ENCODE measurements around the gene ZNF195.
"Not testable (repeated sequence)": the region's sequence is repeated elsewhere in the genome, so short reads cannot be mapped to it uniquely, and the experiment has no call there.

ZNF195 gene

DNA sequence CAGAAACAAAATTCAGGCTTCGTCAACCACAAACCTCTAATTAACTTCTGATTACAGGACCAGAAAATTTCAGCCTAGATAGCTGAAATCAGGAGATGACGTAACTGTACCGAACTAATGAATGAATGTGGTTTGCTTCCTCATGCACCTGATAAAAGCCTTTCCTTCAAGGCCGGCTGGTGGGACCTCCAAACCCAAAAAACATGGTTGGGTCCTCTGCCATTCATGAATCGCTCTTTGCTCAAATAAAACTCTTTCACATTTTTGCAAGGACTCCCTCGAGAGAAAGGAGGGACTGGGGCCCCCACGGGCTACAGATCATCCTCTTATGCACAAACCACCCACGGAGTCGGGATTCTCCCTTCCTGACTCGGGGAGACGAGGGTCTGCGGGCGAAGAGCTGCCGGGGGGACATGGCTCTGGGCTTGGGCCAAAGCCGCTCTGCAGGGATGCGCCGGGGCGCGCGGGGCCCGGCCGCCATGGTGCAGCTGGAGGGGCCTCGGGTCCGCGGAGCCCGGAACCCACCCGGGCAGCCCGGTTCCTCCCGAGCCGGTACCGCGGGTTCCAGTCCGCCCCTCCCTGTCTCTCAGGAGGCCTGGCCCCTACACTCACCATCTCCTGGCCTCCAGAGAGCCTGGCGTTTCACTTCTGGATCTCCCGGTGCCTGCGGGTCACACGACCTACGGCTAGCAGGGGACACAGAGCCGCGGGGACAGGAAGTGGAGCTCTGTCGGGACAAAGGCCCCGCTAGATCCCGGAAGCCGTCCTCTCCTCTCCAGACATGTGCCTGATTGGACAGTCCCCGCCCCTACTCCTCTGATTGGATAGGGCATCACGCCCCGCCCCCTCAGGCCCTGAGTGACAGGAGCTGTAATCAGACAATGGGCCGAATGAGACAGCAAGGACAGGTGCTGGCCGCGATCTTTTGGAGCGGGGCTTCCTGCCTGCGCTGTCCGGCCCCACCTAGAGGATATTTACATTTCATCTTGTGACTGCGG, at the start of gene ZNF195:
ZNF195 (minus strand) TSS at position 721 of the 998 bp plus-strand sequence; CDS start at position 615, 106 bp downstream.
- DNase-seq, result peak; percentile 98

DNA sequence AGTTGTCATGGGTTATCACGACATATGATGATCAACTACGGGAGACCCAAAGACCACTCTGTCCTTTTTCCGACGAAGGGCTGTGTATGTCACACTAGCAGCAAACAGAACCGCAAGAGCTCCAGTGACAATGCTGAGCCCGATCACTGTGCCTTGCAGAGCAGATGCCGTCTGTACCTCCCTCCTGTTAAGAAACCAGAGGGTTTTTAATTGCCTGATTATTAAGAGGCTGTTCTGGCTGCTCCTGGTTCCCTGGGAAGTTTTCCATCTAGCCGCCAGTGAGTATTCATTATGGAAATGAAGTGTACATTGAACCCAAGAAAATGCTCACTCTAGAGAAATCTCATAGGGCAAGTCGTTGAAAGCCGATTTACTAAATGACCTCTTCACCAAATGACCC, 49.1 kb upstream of the ZNF195 start:
- DNase-seq, result not testable (repeated sequence)

DNA sequence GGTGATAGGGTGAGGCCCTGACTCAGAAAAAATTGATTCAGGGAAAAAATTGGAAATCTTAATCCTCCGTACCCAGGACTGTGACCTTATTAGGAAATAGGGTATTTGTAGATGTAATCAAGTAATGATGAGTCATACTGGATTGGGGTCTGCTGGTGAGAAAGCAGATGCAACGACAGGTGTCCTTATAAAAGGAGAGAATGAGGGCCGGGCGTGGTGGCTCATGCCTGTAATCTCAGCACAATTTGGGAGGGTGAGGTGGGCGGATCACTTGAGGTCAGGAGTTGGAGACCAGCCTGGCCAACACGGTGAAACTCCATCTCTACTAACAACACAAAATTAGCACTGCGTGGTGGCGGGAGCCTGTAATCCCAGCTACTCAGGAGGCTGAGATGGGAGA, 47.6 kb upstream of the ZNF195 start:
- not testable (repeated sequence) for DNase-seq

DNA sequence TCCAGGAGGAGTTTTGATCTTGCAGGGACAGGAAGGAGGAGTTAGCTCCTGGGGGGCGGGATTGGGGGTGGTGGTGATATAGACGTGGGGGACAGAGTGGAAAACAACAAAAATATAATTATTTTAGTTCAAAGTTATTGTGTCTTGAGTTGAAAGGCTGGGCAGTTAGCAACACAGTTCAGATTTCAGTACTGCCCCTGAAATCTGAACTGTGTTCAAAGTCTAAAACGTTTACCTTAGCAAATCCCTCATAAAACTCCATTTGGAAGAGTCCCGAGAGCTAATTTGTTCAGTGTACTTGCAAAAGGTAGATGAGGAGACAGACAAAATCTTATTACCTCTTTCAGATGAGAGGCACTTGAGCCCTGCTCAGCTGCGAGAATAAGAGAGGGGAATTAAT, 45.0 kb upstream of the ZNF195 start:
- DNase-seq, result not testable (repeated sequence)

DNA sequence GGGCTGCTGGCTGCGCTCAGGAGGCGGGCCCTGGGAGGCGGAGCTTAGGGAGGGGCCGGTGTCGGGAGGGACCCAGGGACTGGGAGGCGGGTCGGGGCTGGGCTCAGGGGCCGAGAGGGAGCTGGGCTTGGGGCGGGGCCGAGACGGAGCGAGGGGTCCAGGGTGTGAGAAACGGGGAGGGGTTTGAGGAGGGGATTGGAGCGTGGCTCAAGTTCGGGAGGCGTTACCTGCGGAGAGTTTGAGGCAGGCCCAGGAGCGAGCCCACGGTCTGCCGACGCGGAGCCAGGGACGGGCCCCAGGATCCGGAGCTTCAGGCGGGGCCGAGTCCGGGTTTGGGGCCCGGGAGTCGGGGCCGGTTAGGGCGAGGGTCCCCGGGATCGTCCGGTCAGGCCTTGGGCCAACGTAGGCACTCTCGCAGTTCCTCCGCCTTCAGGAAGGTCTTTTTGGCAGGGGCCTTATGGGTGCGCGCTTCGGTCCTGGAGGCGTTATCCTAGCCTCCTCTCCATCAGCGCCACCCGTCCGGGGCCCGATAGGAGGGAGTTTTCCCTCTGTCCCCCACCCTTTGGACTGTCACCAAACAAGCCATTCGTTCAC, 44.3 kb upstream of the ZNF195 start:
- not testable (repeated sequence) for DNase-seq

DNA sequence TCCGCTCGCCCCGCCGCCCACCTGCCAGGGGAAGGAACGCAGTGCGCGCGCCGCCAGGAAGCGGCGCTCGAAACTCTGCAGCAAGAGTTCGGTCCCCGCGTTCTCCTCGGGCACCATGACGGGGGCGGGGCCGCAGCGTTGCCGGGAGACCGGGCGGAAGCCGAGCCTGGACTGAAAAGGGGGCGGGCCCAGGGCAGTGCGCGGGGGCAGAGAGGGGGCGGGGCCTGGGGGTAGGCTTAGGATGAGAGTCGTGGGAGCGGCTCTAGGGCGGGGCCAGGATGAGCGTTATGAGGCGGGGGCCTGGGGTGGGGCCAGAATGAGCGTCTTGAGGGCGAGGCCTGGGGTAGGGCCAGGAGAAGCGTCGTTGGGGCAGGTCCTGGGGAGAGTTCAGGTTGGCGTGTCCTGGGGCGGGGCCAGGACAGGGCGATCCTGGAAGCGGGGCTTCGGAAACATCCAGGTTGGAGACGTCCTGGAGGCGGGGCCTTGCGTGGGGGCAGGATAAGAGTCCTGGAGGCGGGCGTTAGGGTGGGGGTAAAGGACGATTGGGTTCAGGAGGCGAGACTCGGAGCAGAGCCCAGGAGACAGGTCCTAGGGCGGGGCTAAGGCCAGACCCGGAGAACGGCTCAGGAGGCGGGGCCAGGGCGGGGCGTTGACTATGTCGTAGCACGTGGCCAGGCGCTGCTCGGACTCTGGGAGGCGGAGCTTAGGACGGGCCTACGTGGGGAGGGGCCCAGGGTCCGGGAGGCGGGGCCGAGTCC, 43.6 kb upstream of the ZNF195 start:
- DNase-seq, result peak; percentile 94 to 95

DNA sequence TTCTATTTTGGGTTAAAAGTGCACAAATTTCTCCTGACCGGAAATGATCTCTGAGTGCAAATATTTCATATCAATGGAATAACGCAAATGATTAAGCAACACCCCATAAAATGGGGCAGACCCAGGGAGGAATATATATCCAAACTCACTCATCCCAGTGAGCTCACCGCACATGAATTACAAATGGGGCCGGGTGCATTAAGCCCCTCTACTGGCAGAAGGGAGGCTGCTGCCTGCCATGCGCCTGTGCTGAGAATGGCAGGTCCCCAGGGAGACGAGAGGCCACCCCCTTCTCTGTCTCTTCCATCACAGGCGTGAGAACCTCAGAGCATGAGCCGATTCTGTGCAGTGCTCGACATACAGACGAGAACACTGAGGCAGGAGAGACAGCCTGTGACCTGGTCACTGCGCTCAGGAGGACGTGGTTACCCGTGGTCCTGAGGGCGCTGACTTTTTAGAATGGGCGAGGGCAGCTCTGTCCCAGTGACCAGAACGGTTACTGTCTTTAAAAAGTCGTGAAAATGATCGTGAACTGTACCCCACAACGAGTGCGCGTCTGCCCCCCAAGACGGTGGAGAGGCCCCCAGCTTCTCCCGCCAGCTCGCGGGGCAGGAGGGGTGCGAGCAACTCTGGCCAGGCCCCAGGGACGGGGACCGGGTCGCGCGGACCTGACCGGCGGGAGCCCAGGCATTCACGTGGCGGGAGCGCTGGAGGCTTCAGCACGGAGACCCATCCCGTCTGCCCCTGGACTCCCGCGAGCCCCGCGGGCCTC, 42.8 kb upstream of the ZNF195 start:
- not testable (repeated sequence) for DNase-seq

DNA sequence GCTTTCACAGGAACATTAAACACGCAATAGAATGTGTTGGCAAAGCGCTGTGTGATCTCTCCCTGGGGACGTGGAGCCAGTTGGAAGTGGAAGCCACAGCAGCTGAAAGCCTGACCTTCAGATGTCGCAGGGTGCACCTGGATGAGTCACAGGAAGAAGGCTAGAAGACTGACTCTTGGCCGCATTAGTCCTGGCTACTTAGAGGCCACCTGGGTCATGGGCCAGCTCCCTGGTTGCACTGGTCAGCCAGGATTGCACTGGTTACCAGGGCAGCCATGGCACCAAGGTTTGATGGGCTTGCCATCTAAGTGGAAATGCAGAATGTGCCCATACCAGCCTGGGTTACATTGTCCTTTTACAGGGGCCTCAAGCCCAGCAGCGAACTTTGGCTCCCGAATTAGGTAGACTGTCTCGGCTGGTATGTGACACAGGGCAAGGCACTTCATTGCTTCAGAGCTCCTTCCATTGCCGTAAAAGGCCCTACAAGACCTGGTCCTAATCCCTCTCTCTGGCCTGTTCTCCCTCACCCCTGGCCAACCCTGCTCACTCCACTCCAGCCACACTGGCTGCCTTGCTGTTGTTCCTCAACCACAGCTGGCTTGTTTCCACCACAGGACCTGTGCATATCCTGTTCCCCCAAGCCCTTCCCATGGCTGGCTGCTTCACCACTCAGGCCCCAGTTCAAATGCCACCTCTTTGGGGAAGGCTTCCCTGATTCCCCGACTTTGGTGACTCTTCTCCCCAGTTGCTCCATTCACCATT, 41.5 kb upstream of the ZNF195 start:
- not testable (repeated sequence) for DNase-seq

DNA sequence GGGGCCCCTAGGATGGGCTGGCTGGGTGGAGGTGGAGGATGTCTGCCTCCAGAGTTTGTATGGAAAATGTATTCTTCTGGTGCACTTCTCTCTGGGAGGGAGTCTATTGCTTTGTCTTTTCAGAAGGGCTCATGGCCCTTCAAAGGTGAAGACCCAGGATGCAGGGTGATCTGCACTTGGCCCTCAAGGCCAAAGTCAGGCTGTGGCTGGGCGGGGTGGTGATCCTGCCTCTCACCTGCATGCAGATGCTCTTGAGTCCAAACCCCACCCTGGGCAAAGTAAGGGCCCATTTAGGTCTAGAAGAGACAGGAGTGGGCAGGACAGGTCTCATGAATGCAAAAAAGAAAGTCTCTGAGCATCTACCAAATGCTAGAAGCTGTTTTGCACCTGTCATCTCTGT, 40.5 kb upstream of the ZNF195 start:
- not testable (repeated sequence) for DNase-seq

DNA sequence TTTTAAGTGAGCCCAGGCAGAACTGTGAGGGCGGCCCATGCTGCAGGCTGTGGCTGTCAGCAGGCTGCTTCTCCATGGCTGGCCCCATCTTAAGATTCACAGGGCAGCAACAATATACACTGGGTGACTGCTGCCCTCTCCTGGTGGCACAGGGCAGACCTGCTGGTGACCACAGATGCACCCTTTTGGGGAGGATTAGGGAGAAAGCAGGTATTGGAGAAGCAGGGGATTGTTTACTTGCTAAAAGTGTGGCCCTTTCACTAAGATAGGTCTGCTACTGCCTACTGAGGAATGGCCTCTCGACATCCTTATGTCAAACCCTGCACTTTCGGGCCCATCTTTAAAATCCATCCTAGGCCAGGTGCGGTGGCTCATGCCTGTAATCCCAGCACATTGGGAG, 38.1 kb upstream of the ZNF195 start:
- DNase-seq, result peak; percentile 20 to 57

DNA sequence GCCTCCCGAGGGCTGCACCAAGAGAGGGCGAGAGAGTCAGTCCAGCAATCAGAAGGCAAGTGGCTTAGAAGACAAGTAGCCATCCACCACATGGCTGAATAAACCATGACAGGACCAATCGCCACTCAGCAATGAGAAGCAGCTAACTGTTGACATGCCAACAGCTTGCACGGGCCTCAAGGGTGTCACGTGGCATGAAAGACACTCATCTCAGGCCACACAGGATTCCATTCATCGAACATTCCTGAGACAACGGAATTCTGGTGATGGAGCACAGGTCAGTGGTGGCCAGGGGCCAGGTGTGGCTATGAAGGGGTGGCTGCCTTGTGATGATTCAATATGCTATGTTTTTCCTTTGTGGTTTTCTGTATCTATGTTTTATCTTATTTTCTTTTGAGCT, 36.4 kb upstream of the ZNF195 start:
- DNase-seq, result not testable (repeated sequence)

DNA sequence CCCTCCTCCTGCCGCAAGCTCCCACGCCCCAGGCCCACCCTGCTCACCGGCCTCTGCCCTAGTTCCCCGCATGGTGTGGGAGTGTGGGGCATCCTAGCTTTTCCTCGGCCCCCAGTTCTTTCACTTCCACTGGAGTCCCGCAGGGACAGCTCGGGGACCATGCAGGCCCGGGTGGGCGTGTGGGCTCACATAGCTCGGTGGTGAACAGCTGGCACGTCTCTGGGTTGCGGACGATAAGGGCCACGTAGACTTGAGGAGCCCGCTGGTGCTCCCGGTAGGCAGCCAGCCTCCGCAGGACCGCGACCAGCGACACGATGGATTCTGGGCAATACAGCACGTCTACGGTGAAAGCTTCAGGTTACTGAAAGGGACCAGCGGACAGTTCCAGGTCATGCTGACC, 34.7 kb upstream of the ZNF195 start:
- not testable (repeated sequence) for DNase-seq

DNA sequence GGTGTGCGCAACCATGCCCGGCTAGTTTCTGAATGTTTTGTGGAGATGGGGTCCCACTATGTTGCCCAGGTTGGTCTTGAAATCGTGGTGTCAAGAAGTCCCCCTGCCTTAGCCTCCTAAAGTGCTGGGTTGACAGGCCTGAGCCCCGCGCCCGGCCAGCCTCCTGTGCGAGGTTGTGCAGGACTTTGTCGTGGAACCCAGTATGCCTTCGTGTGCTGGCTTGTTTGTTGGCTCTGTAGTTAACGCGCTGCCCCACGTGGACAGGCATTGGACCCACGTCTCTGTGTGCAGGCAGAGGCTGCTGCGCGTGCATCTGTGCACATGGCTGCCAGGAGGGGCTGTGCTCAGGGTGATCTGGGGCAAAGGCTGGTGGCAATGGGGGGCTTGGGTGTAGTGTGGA, 33.9 kb upstream of the ZNF195 start:
- DNase-seq, result no peak

DNA sequence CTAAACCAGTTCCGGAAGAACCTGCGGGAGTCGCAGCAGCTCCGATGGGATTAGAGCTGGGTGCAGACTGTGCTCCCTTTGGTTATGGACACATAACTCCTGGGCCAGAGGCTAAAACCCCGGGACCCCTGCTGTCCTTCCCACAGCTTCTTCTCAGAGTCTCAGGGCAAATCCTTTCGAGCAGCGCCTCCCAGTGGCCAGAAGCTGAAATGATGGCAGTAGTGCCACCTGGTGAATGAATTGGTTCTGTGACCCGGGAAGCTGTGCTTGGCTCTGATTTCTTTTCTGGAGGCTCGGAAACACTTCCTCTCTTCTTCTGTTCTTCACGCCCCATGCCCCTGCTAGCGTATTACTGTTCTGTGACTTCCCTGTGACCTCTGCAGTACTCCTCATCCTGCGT, 29.8 kb upstream of the ZNF195 start:
- DNase-seq, result peak; percentile 63 to 69

DNA sequence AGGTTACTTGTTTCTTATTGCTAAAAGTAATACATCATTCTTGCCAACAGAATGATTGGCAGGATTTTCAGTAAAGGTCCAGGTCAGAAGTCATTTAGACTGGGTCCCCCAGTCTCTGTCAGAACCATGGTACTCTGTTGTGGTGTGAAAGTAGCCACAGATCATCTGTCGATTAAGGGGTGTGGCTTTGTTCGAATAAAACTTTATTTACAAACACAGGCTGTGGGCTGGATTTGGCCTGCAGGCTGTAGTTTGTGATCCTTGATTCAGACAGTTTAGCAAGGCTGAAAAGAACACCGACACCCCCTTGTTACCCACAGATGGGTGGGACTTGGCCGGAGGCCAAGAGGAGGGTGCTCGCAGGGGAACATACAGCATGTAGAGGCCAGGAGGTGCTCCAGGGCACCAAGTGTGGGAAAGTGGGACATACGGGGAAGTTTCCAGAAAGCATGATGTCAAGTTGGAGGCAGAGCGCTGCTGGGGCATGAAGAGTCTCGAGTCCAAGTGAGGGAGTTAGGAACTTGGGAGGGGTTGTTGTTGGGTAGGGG, 29.2 kb upstream of the ZNF195 start:
- DNase-seq, result not testable (repeated sequence)

DNA sequence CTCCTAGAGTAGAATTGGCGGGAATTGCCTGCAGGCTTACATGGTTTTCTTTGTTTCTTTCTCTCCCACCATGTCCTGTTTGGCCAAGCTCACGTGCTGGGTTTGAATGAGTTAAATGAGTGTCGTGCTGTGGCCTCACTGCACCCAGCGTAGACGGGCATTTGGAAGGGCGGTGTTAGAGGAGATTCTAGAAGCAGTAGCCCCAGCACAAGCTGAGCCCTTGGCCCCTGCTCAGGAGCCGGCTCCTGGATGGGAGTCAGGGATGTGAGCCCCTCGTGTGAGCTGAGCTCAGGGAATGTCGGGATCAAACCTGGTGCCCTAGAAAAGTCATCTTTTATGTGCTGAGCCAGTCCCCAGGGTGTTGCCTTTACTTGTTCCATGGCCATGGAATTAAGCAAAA, 28.0 kb upstream of the ZNF195 start:
- not testable (repeated sequence) for DNase-seq

DNA sequence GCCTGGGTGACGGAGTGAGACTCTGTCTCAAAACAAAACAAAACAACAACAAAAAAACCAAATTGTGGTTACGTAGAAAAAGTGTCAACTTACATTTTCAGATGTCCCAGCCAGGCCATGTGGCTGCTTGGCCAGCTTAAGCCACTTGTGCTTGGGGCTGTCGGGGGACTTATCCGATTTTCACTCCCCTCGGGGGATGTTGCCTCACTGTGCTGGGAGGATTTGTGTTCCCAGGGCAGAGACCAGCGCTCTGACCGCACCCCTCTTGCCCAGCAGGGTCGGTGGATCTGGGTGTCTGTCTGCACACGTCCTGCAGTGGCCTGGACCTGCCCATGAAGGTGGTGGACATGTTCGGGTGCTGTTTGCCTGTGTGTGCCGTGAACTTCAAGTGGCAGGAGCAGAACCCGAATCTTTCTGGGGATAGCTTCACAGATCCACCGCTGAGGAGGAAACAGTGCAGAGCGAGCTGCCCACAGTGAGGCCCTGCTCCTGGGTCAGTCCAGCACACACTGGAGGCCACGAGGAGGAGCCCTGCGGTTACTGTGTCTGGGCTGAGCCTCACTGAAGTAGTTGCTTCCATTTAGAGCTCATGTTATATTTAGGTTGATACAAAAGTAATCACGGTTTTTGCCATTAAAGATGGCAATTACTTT, 27.4 kb upstream of the ZNF195 start:
- not testable (repeated sequence) for DNase-seq

DNA sequence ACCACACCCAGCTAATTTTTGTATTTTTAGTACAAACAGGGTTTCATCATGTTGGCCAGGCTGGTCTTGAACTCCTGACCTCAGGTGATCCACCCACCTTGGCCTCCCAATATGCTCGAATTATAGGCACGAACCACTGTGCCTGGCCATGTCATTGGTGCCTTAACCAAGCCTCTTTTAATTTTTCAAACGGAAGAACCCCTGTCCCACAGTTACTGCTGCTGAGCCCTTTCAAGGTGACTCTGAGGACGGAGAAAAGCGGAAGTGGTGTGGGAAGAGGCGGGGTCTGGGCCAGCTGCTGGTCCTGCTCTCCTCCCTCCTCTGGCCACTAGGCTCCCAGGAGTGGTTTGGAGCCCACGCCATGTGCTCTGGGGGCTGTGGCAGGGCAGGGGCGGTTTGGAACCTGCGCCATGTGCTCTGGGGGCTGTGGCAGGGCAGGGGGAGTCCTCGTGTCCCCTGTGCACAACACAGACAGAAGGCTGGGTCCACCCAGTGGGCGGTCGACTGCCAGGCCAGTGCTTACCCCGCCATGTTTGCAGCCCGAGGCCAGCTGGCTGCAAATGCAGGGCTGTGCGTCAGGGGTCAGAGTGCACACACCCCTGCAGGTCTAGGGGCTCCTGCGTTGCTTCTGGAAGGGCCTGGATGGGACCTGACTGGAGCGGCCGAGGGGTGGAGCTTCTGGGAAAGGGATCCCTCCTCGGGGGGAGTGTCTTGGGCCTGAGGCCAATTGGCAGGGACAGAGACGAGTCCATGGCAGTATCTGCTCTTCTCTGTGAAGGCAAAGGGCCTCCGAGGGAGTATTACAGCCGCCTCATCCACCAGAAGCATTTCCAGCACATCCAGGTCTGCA, 25.4 kb upstream of the ZNF195 start:
- DNase-seq, result not testable (repeated sequence)

DNA sequence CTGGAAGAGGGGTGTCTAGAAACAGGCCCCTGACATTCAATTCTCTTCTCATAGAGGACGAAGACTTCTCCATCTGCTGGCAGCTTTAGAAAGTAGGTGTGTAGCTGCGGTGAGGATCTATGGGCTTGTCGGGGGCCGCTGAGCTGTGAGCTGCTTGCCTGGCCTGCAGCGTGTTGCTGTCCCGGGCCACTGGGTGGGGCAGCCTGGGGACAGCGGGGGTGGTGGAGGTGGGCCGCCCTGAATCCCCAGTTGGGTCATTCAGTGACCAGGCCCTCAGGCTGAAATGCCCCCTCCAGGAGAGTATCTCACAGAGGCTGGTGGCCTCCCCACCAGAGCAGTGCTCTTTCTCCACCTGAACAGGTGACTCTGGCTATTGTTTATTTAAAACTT, 23.9 kb upstream of the ZNF195 start:
- not testable (repeated sequence) for DNase-seq

Measured in NCI-H2081 (cell line).